GM19467 (cell line): Measurements from ENCODE around the gene DNAJC18.
"Not testable (repeated sequence)": the region's sequence is repeated elsewhere in the genome, so short reads cannot be mapped to it uniquely, and the experiment has no call there.

Experiments used
- ATAC-seq: cut with Tn5 transposase; IDR thresholded peaks from one replicate; pipeline ENCODE4 v1.9.1; 2021; ENCODE audit warnings: mild to moderate bottlenecking, moderate library complexity; ENCODE audit not compliant: unreplicated experiment

DNAJC18 gene

GRCh38 chr5:139461698-139462097 lies 22.4 kb upstream of the DNAJC18 start:
- no peak for ATAC-seq

DNA sequence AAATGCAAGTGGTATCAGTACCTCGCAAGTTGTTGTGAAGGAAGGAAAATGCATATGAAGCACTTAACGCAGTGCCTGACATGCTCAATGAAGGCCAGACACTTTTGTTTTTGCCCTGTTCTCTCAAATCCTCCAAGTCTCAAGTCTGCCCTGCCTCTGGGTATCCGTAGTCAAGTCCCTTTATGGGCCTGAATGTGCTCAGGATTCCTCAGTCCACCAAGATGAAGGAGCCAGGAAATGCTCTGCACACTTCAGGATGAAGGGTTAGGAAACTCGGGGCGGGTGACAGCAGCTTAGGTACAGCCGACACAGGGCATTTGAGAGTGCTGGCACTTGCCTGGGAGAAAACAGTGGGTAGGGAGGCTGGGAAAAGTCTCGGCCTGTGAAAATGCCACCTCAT lies 21.9 kb upstream of the DNAJC18 start:
- ATAC-seq = no peak

- ATAC-seq = no peak
Observed at GRCh38 chr5:139460455-139460854, 21.1 kb upstream of the DNAJC18 start.

GRCh38 chr5:139459451-139459934 lies 20.2 kb upstream of the DNAJC18 start:
- ATAC-seq = peak; percentile 30

DNA sequence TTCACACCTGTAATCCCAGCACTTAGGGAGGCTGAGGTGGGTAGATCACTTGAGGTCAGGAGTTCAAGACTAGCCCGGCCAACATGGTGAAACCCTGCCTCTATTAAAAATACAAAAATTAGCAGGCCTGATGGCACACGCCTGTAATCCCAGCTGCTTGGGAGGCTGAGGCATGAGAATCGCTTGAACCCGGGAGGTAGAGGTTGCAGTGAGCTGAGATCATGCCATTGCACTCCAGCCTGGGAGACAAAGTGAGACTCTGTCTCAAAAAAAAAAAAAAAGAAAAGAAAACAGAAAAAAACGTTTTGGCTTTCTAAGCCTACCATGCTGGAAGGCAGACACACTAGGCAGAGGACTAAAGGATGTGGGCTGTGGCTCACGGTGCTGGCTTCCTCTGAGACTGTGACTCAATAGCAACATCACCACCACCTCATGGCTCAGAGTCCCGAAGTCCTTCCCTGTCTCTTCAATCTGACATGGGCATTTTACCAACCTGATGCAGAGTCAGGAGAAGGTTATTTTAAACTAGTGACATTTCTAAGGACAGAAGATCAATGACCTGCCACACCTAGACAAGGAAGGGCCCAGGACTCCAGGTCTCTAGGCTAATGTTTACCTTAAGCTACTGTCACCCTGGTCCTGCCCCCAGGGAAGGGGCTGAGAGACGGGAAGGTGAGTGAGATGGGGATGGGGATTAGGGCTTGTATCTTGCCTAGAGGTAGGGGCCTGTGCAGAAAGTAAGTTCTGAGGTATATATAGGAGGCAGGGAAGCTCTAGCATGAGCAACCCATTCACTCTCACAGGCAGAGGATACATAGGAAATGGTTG lies 19.5 kb upstream of the DNAJC18 start:
- ATAC-seq = peak; percentile 53

DNA sequence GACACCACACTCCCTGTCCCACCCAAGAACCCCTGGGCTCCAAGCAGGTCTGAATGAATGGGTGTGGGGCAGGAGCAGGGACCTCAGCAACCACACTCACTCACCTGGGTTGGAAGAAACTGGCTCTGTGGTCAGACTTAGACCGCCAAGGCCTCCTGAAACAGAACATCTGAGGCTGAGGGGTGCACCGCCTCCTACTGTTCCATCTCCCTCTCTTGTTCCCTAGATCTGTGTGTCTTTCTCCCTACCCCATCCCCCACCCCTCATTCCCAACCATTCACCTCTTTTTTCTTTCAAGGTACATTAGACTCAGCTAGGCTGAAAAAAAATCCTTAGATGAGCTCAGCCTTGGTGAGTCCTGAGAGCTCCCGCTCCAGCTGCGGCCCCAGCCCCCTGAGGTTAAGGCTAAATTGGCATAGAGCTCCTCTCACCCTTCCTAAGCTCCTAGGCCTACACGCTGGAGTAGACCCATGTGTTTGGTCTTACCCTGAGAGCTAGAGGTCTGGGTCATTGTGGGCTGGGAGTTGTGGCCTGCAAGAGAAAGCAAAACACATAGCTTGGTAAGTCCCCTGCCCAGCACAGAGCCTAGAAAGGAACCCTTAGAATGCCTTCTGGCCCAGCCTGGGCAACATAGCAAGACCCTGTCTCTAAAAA lies 18.5 kb upstream of the DNAJC18 start:
- ATAC-seq = no peak

- ATAC-seq = no peak
Observed at GRCh38 chr5:139457241-139457640, 17.9 kb upstream of the DNAJC18 start.

DNA sequence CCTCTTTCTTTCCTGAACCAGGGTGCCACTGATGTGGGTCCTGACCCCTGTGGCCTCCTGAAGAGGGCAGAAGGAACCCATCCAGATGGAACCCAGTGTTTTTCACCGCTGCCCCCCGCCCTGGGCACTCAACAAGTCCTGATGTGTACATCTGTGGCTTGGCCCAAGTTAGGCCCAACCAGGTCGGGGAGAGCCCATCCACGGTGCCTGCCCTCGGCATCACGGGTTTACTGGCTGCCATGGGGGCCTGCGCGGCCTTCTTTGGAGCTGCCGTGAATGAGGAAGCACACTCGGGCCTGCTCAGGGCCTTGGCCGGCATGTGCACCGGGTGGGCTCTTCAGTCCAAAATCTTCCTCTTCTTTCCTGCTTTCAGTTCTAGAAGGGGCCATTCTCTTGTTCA lies 17.5 kb upstream of the DNAJC18 start:
- ATAC-seq = no peak

DNA sequence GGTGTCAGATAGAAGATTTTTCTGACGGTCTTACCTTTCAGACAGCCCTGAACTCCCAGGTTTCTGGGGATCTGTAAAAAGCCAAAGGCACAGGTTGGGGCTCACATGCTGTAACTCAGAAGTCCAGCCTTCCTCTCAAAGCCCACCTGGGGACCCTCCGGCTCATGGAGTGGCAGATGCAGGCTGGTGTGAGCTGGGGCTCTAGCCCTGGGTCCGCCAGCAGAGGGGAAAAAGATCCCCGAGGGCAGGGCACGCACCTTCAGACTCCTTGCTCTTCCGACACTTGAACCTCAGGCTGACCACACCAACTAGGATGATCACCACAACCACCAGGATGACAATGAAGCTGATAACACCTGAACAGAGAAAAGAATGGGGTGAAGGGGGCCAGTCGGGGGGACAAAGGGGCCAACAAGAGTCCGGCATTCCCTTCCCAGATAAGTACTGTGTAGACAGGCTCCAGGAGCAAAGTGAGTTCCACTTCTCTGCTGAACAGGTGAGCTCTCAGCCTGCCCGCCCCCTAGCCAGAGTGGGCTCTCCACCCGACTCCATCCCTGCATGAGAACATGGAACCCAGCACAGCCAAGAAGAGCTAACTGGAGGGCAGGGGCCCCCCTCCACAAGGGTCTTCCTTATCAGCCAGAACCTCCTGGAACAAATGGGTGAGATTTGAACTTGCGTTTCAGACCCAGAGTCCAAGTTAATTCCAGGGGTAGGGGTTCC lies 15.4 kb upstream of the DNAJC18 start:
- ATAC-seq = no peak

DNA sequence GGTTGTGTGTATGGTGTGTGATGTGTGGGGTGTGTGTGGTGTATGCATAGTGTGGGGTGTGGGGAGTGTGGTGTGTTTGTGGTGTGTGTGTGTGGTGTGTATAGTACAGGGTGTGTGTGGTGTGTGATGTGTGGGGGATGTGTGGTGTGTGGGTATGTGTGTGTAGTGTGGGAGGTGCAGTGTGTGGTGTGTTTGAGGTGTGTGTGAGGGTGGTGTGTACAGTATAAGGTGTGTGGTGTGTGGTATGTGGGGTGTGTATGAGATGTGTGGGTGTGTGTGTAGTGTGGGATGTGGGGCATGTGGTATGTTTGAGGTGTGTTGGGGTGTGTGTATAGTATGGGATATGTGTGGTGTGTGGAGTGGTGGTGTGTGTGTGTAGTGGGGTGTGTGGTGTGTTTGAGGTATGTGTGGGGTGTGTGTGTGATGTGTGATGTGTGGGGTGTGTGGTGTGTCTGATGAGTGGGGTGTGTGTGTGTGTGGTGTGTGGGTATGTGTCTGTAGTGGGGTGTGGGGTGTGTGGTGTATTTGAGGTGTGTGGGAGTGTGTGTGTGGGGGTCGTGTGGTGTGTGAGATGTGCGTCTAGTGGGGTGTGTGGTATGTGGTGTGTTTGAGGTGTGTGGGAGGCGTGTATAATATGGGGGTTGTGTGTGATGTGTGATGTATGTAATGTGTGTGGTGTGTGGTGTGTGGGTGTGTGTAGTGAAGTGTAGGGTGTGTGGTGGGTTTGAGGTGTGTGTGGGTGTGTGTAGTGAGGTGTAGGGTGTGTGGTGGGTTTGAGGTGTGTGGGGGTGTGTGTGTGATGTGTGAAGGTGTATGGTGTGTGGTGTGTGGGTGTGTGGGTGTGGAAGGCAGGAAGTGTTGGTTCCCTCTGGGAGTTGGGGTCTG lies 14.6 kb upstream of the DNAJC18 start:
- no peak for ATAC-seq

DNA sequence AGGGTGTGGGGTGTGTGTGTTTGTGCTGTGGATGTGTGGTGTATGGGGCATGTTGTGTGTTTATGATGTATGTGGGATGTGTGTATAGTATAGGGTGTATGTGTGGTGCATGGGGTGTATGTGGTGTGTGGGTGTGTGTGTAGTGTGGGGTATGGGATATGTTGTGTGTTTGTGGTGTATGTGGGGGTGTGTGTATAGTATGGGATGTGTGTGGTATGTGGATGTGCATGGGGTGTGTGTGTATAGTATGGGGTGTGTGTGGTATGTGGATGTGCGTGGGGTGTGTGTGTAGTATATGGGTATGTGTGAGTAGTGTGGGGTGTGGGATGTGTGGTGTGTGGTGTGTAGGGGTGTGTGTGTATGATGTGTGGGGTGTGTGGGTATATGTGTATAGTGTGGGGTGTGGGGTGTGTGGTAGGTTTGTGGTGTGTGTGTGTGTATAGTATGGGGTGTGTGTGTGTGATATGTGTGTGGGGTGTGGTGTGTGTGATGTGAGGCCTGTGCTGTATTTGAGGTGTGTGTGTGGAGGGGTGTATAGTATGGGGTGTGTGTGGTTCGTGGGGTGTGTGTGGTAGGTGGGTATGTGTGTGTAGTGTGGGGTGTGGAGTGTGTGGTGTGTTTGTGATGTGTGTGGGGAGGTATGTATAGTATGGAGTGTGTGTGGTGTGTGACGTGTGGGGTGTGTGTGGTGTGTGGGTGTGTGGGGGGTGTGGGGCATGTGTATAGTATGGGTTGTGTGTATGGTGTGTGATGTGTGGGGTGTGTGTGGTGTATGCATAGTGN lies 12.7 kb upstream of the DNAJC18 start:
- no peak for ATAC-seq

GRCh38 chr5:139451176-139451575 lies 11.9 kb upstream of the DNAJC18 start:
- ATAC-seq = no peak

DNA sequence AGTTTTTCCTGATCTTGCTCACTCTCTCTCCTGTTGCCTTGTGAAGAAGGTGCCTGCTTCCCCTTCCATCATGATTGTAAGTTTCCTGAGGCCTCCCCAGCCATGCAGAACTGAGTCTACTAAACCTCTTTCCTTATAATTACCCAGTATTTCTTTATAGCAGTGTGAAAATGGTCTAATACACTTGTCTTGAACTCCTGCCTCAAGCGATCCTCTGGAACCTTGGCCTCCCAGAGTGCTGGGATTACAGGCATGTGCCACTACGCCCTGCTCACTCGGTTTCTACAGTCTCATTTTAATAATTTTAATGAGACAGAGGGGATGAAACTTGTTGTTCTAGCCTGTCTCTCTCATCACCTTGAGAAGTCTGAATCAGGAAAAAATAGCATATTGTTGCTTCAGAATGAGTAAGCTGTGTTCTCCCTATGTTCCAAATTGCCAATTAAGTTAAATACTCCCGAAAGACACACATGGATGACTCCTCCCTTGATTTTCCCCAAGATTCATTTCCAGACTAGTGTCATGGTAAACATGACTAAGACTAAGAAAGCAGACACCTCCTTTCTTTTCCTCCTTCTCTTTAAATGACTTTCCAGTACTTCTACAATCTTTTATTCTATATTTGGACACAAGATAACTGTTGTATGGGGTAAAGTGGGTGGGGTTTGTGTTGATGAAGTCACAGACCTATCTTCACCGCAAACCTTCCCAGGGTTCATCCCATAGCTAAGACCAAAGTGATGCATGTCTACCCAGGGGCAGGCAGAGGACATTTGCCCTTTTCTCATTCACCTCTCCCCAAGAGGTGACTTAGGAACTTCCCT lies 7.8 kb upstream of the DNAJC18 start:
- no peak for ATAC-seq

DNA sequence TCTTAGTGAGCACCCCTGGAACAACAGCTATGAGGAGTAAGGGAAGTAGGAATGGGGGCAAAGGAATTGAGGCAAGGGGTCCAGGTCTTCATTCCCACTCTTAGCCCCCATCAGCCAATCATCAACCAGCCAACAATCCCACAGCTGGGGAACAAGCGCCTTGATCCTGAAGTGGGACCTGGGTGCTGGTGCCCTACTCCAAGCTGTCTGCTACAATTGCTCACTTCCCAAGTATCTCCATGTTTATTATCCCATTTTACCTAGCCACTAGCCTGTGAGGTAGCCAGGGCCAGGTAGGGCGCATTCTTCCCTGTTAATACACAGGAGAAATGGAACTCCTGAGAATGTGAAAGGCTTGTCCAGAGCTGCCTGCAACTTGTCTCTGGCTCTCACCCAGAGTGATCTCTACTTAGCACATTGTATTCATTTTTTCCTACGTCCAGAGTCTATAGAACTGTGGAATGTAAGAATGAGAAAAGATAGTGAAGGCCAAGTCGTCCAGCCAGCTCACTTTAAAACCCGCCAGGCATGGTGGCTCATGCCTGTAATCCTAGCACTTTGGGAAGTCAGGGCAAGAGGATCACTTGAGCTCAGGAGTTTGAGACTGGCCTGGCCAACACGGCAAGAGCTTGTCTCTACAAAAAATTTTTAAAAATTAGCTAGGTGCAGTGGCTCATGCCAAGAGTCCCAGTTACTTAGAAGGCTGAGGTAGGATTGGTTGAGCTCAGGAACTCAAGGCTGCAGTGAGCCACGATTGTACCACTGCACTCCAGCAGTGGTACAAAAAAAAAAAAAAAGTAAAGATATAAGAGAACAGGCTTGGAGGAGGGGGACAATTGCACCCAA lies 6.2 kb upstream of the DNAJC18 start:
- no peak for ATAC-seq

GRCh38 chr5:139443831-139444453 lies 4.6 kb upstream of the DNAJC18 start:
- no peak for ATAC-seq

DNA sequence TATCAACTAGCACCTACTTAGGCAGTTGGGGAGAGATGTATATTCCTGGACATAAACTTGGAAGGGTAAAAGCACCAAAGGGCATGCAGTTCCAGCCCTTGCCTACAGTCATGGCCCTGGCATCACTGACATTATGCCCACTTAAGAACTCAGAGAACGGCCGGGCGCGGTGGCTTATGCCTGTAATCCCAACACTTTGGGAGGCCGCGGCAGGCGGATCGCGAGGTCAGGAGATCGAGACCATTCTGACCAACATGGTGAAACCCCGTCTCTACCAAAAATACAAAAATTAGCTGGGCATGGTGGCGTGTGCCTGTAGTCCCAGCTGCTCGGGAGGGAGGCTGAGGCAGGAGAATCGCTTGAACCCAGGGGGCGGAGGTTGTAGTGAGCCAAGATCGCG lies 1.1 kb upstream of the DNAJC18 start:
- not testable (repeated sequence) for ATAC-seq

- no peak for ATAC-seq
Observed at GRCh38 chr5:139438707-139439012, 665 bp downstream of the DNAJC18 start.

- no peak for ATAC-seq
Observed at GRCh38 chr5:139435676-139436075, 3.6 kb downstream of the DNAJC18 start.
